GM19023 (cell line): ENCODE results near the gene PI4KA.

Source experiments
- ATAC-seq: cut with Tn5 transposase; IDR thresholded peaks from one replicate; pipeline ENCODE4 v1.9.1; 2021; ENCODE audit warnings: mild to moderate bottlenecking, moderate library complexity; ENCODE audit not compliant: unreplicated experiment

PI4KA gene

GRCh38 chr22:20819471-20819870 lies 39.1 kb downstream of the PI4KA start:
- ATAC-seq = no peak

GRCh38 chr22:20818471-20818870 lies 40.1 kb downstream of the PI4KA start:
- no peak for ATAC-seq

GRCh38 chr22:20816559-20816958 lies 42.1 kb downstream of the PI4KA start:
- ATAC-seq = no peak

- no peak for ATAC-seq
Observed at GRCh38 chr22:20815477-20816050, 43.0 kb downstream of the PI4KA start.

GRCh38 chr22:20814221-20814808 lies 44.3 kb downstream of the PI4KA start:
- ATAC-seq = no peak

GRCh38 chr22:20813056-20813455 lies 45.6 kb downstream of the PI4KA start:
- no peak for ATAC-seq

GRCh38 chr22:20811971-20812660 lies 46.5 kb downstream of the PI4KA start:
- no peak for ATAC-seq

GRCh38 chr22:20811171-20811570 lies 47.4 kb downstream of the PI4KA start:
- ATAC-seq = no peak

- no peak for ATAC-seq
Observed at GRCh38 chr22:20810645-20811044, 48.0 kb downstream of the PI4KA start.

- ATAC-seq = no peak
Observed at GRCh38 chr22:20809538-20810185, 48.9 kb downstream of the PI4KA start.

GRCh38 chr22:20808844-20809243 lies 49.8 kb downstream of the PI4KA start:
- no peak for ATAC-seq

GRCh38 chr22:20807315-20807752 lies 51.3 kb downstream of the PI4KA start:
- ATAC-seq = no peak

GRCh38 chr22:20805972-20806471 lies 52.6 kb downstream of the PI4KA start:
- ATAC-seq = no peak

GRCh38 chr22:20804650-20805049 lies 54.0 kb downstream of the PI4KA start:
- ATAC-seq = no peak

GRCh38 chr22:20803696-20804324 lies 54.8 kb downstream of the PI4KA start:
- ATAC-seq = no peak

- ATAC-seq = no peak
Observed at GRCh38 chr22:20802922-20803553, 55.6 kb downstream of the PI4KA start.

GRCh38 chr22:20802452-20802851 lies 56.2 kb downstream of the PI4KA start:
- no peak for ATAC-seq

GRCh38 chr22:20799449-20799848 lies 59.2 kb downstream of the PI4KA start:
- no peak for ATAC-seq

GRCh38 chr22:20798974-20799373 lies 59.6 kb downstream of the PI4KA start:
- no peak for ATAC-seq

GRCh38 chr22:20798218-20798617 lies 60.4 kb downstream of the PI4KA start:
- no peak for ATAC-seq

GRCh38 chr22:20796731-20797130 lies 61.9 kb downstream of the PI4KA start:
- ATAC-seq = no peak
